Bronchial epithelial cell (primary cell): ENCODE data around the gene MACF1. TPM values are rescaled to one million over a fixed set of nuclear protein-coding genes. Genes with fewer than 3 reads are reported as not detected.
"Not testable (repeated sequence)": the region's sequence is repeated elsewhere in the genome, so short reads cannot be mapped to it uniquely, and the experiment has no call there.

ENCODE experiments used
- DNase-seq: peaks from one replicate; pipeline ENCODE4 v3.0.0-alpha.2; 2010; ENCODE audit warnings: low read depth
- FAIRE-seq: peaks from 2 replicates; lab custom pipeline; 2011; peaks lifted over from hg19 to GRCh38; lab: Jason Lieb, UNC
- H3K27me3 ChIP-seq: 2 replicates; pipeline ENCODE4 v1.5.1; 2011; ENCODE audit warnings: low read length; ENCODE audit not compliant: control insufficient read depth, insufficient read depth
- H3K36me3 ChIP-seq: 2 replicates; pipeline ENCODE4 v1.5.1; 2011; ENCODE audit warnings: low read length; ENCODE audit not compliant: control insufficient read depth, insufficient read depth
- H3K4me3 ChIP-seq: 2 replicates; pipeline ENCODE4 v1.5.1; 2011; ENCODE audit warnings: mild to moderate bottlenecking, low read depth, low read length, control low read depth
- CTCF ChIP-seq: IDR thresholded peaks from 2 replicates; pipeline ENCODE4 v1.5.1; 2011; ENCODE audit warnings: mild to moderate bottlenecking, moderate library complexity, low read length, control low read depth, inconsistent platforms; ENCODE audit not compliant: insufficient read depth, severe bottlenecking
- total RNA-seq: library from RNA; depleted of rRNA; stranded (reverse); fragments of >200 nt; gene quantifications from 2 replicates; pipeline ENCODE4 v1.2.1, GENCODE V29; 2014

Gene MACF1
- total RNA-seq, 1 donor from 2014 or later = 163 TPM

GRCh38 chr1:39438042-39438441 is 233.5 kb downstream of the MACF1 start:
- Histone ChIP-seq H3K27me3 (no peaks in the 10 kb centered on the region), H3K4me3 (no peak overlapping the region), H3K36me3 (peaks cover 24% of the 10 kb centered on the region)
- no peak for TF ChIP-seq CTCF
- FAIRE-seq (no peak), DNase-seq (no peak)

GRCh38 chr1:39440856-39441255 is 236.4 kb downstream of the MACF1 start:
- peaks cover 18% of the 10 kb centered on the region for H3K36me3 ChIP-seq
- TF ChIP-seq CTCF = no peak

GRCh38 chr1:39441797-39442196 is 237.3 kb downstream of the MACF1 start:
- DNase-seq = no peak
- Histone ChIP-seq H3K36me3 (peaks cover 19% of the 10 kb centered on the region), H3K27me3 (no peaks in the 10 kb centered on the region), H3K4me3 (no peak overlapping the region)
- TF ChIP-seq CTCF = no peak
- FAIRE-seq = no peak

More at GRCh38 chr1:39440856-39441255, 236.4 kb downstream of the MACF1 start:
- no peaks in the 10 kb centered on the region for H3K27me3 ChIP-seq
- FAIRE-seq (no peak), DNase-seq (no peak)
- no peak overlapping the region for H3K4me3 ChIP-seq

GRCh38 chr1:39445573-39445972 is 241.1 kb downstream of the MACF1 start:
- FAIRE-seq = no peak
- no peak for DNase-seq
- no peak for TF ChIP-seq CTCF
- H3K36me3 ChIP-seq = peaks cover 29% of the 10 kb centered on the region
- H3K27me3 ChIP-seq = no peaks in the 10 kb centered on the region
- no peak overlapping the region for H3K4me3 ChIP-seq

GRCh38 chr1:39446986-39447567 is 242.6 kb downstream of the MACF1 start:
- FAIRE-seq = no peak

GRCh38 chr1:39450041-39450440 is 245.5 kb downstream of the MACF1 start:
- H3K27me3 ChIP-seq, DNase-seq, FAIRE-seq, H3K4me3 ChIP-seq: not testable (repeated sequence)
- peaks cover 32% of the 10 kb centered on the region for H3K36me3 ChIP-seq

More at GRCh38 chr1:39446986-39447567, 242.6 kb downstream of the MACF1 start:
- Histone ChIP-seq H3K27me3 (no peaks in the 10 kb centered on the region), H3K36me3 (peaks cover 30% of the 10 kb centered on the region), H3K4me3 (no peak overlapping the region)
- no peak for TF ChIP-seq CTCF
- DNase-seq = no peak
